ENCODE measurements around the gene HIRA. TPM values are rescaled to one million over a fixed set of nuclear protein-coding genes. Genes with fewer than 3 reads are reported as not detected.

Gene HIRA
- total RNA-seq, 1 experiment from 2014 or later = 51.0 TPM

- Mint-ChIP-seq H3K27ac (no peak overlapping the region), H3K27me3 (ENCODE audit: low read depth) (no peaks in the 10 kb centered on the region), H3K4me3 (no peak overlapping the region), H3K36me3 (peaks cover 48% of the 10 kb centered on the region), H3K9me3 (no peaks in the 10 kb centered on the region), H3K4me1 (no peaks in the 10 kb centered on the region)
- DNase-seq (ENCODE audit: low spot score) (no peak), ATAC-seq (no peak)
- ChIA-PET CTCF (no interaction called here), POLR2A (no interaction called here)
- no peak for TF ChIP-seq ARID4B (CRISPR knock-in tag; IDR thresholded peaks at IDR 0.05; ENCODE audit: borderline replicate concordance)
- TF ChIP-seq CDX4 (CRISPR knock-in tag; IDR thresholded peaks at IDR 0.05; ENCODE audit: borderline replicate concordance) = no peak
- TF ChIP-seq HMGXB4 (CRISPR knock-in tag; IDR thresholded peaks at IDR 0.05) = no peak
- no peak for TF ChIP-seq NFYB (CRISPR knock-in tag; conservative IDR thresholded peaks at IDR 0.05; ENCODE audit: low read depth)
- no peak for TF ChIP-seq RORB (CRISPR knock-in tag; IDR thresholded peaks at IDR 0.05)
- no peak for TF ChIP-seq ZBTB21 (CRISPR knock-in tag; IDR thresholded peaks at IDR 0.05; ENCODE audit: borderline replicate concordance)
- no peak for TF ChIP-seq ZNF317 (CRISPR knock-in tag; IDR thresholded peaks at IDR 0.05; ENCODE audit: borderline replicate concordance, low read depth)
- TF ChIP-seq FOXP4 (CRISPR knock-in tag; IDR thresholded peaks at IDR 0.05) = no peak
- TF ChIP-seq SMAD4 (CRISPR knock-in tag; IDR thresholded peaks at IDR 0.05) = no peak
- no peak for TF ChIP-seq E2F5 (CRISPR knock-in tag; IDR thresholded peaks at IDR 0.05)
- TF ChIP-seq SP1 (CRISPR knock-in tag; conservative IDR thresholded peaks at IDR 0.05) = no peak
- TF ChIP-seq IRF1 (CRISPR knock-in tag; IDR thresholded peaks at IDR 0.05) = no peak
- TF ChIP-seq E2F4 (CRISPR knock-in tag; IDR thresholded peaks at IDR 0.05; ENCODE audit: borderline replicate concordance, low read depth) = no peak
- TF ChIP-seq ZBTB43 (CRISPR knock-in tag; IDR thresholded peaks at IDR 0.05) = no peak
- TF ChIP-seq AFF4 (CRISPR knock-in tag; IDR thresholded peaks at IDR 0.05; ENCODE audit: borderline replicate concordance) = no peak
- TF ChIP-seq ZNF138 (CRISPR knock-in tag; conservative IDR thresholded peaks at IDR 0.05) = no peak
These were observed 40.0 kb upstream of the HIRA start for GRCh38 chr22:19471572-19471971.
